ENCODE measurements around the gene PAM.

Gene PAM

GRCh38 chr5:102796498-102796897, 41.4 kb downstream of the PAM start:
- no peak for TF ChIP-seq CTCF (IDR thresholded peaks at IDR 0.05; ENCODE audit: borderline replicate concordance, insufficient read depth, low read depth, low read length)
- no peak overlapping the region for H3K4me3 ChIP-seq (ENCODE audit: low read depth, low read length)

DNA sequence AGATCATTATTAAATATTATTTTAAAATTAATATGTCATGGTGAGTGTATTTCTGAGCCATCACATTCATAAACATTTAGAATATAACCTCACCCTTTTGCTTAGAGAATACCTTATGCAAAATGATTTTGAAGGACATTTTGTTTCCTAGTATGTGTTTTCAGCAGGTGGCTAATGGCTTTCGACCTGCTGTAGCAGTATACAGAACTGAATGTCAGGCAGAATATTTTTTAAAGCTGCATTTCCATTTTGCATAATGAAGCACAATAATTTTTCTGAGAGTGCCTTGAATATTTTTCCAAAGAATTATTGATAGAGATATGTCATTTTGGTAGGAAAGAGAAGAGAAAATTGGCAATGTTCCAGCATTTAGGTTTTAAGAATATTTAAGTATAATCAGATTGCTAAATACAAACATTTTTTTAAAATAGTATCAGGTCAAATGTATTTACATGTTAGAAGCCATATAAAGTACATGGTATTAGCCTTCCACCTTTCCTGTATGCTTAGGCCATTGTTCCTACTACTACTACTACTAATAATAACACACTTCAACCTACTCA, 42.3 kb downstream of the PAM start:
- no peak for TF ChIP-seq CTCF (IDR thresholded peaks at IDR 0.05; ENCODE audit: borderline replicate concordance, insufficient read depth, low read depth, low read length)
- H3K4me3 ChIP-seq (ENCODE audit: low read depth, low read length): no peak overlapping the region

DNA sequence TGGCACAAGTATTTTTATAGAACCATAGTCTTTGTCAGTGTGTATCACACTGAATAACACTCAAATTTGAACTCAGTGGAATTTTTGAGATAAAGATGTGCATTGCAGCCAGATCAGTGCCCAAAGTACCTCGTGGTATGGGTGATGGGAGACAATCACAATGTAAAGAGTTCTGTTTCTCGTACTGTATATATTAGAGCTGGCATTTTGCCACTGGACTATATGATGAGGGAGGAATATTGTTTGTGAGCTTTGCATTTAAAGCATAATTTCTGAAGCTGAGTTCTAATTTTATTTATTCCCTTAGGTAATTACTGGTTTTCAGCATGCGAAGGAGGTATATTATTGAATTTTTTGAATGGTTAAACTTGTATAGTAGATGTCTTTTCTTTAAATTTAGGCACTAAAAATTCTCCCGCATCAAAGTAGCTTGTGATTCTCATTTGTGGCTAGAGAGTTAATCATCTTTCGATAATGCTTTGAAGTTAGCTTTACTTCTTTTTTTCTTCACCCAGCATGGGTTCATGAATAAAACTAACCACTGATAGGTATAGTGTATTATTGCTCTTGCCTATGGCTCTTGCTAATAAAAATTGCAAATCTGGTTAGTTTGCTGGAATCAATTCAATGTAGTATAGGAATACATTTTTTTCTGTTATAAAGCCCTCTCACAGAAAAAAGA, 43.1 kb downstream of the PAM start:
- H3K4me3 ChIP-seq (ENCODE audit: low read depth, low read length): no peak overlapping the region
- TF ChIP-seq CTCF (IDR thresholded peaks at IDR 0.05; ENCODE audit: borderline replicate concordance, insufficient read depth, low read depth, low read length): no peak

- no peak for TF ChIP-seq CTCF (IDR thresholded peaks at IDR 0.05; ENCODE audit: borderline replicate concordance, insufficient read depth, low read depth, low read length)
- no peak overlapping the region for H3K4me3 ChIP-seq (ENCODE audit: low read depth, low read length)
Observed at GRCh38 chr5:102799017-102799416, 43.9 kb downstream of the PAM start.

- no peak overlapping the region for H3K4me3 ChIP-seq (ENCODE audit: low read depth, low read length)
- TF ChIP-seq CTCF (IDR thresholded peaks at IDR 0.05; ENCODE audit: borderline replicate concordance, insufficient read depth, low read depth, low read length): no peak
Observed at GRCh38 chr5:102800427-102800826, 45.3 kb downstream of the PAM start.

DNA sequence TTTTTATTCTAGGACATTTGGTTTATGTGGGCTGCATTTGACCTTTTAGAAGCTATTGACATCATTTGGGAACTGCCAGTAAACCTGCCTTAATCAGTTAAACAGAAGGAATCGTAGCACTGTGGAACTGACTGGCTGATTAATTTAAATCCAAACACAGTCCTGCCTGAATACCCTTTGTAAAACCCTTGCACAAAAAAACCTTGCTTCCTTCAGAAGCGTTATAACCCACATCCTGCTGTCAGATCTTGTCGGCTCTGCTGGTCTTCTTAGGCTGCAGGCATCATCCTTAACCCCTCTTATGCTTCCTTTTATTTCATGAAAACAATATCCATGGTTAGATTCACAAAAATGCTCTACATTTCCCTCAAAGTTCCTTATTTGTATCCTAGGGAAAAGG, 46.3 kb downstream of the PAM start:
- TF ChIP-seq CTCF (IDR thresholded peaks at IDR 0.05; ENCODE audit: borderline replicate concordance, insufficient read depth, low read depth, low read length): no peak
- no peak overlapping the region for H3K4me3 ChIP-seq (ENCODE audit: low read depth, low read length)

Data from GM12875 (cell line).